ENCODE data around the gene CDK5R2.

The CDK5R2 gene

DNA sequence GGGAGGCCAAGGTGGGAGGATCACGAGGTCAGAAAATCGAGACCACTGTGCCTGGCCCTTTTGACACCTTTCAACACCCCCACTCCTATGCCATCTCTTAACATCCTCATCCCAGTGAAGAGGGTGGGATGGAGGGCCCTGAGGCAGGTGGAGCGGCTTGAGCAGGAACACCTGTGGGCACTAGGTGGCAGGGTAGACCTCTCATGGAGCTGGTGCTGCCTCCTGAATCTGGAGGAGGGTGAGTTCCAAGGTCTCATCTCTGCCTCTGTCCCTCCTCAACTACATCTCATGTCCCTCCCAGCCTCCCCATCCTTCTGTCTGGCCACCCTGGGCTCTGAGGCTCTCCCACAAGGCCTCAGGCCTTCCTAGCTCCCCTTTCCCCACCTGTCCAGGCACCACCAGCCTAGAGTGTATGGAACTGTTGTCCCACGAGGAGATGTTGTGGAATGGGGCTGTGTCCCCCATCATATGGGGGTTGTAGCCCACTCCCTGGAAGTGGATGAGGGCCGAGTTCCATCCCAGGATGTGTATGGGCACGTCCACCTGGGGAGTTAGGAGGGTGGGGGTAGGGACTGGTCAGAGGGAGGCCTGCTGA is 50.8 kb downstream of the CDK5R2 start:
- DNase-seq, result no peak

DNA sequence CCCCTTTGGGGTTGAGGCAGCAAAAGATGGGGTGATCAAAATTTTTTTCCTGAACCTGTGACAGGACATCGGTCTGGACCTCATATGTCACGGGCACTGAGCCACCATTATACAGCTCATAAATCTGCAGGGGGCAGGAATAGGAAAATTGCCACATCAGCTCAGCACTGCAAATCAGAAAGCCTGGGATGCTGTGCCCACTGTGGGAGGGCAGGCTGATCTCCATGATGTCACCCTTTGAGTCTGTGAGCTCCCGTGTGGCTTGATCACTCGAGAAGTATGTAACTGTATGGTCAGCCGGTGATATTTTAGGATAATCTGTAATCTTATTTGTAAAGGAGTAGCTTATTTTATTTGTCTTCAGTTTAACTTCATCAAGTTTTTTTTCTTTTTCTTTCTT is 51.4 kb downstream of the CDK5R2 start:
- no peak for DNase-seq
